Ascending aorta (tissue), 2 donors: ENCODE data around the gene WRNIP1. TPM values are rescaled to one million over a fixed set of nuclear protein-coding genes. Genes with fewer than 3 reads are reported as not detected.

Experiments used
- DNase-seq, 2 donors: peaks; one replicate each; pipeline ENCODE4 v3.0.0-alpha.2; 2019; ENCODE audit warnings: low spot score in 2 of 2
- H3K27ac ChIP-seq, 2 donors: fragments of 200-600 bp; sonication (generic); one replicate each; pipeline ENCODE4 v1.5.1; 2016 to 2017; ENCODE audit warnings: mild to moderate bottlenecking in 1 of 2
- H3K27me3 ChIP-seq: fragments of 200-600 bp; sonication (generic); one replicate; pipeline ENCODE4 v1.5.1; 2017
- H3K36me3 ChIP-seq, 2 donors: fragments of 200-600 bp; sonication (generic); one replicate each; pipeline ENCODE4 v1.5.1; 2016
- H3K4me1 ChIP-seq, 2 donors: fragments of 200-600 bp; sonication (generic); one replicate each; pipeline ENCODE4 v1.5.1; 2016 to 2017; ENCODE audit warnings: mild to moderate bottlenecking in 1 of 2
- H3K4me3 ChIP-seq, 2 donors: fragments of 200-600 bp; sonication (generic); one replicate each; pipeline ENCODE4 v1.5.1; 2016 to 2017; ENCODE audit warnings: mild to moderate bottlenecking in 1 of 2
- H3K9me3 ChIP-seq, 2 donors: fragments of 200-600 bp; sonication (generic); one replicate each; pipeline ENCODE4 v1.5.1; 2016
- intact Hi-C: fragments of 100-400 bp; cut with DNase I; formaldehyde crosslinking; loops from one replicate; pipeline ENCODE4 v1.15.1; 2023
- total RNA-seq: library from RNA; depleted of rRNA; stranded (reverse); fragments of >200 nt; gene quantifications from one replicate; pipeline ENCODE4 v1.1.0, GENCODE V29; 2016
- TF ChIP-seq, protein P1 (sequence below), 3 experiments: fragments of 200-600 bp in 2 of 3; fragments of 450-650 bp in 1 of 3; sonication (generic) in 2 of 3; IDR thresholded peaks; one replicate each; pipeline ENCODE4 v1.5.1; 2016 to 2019; ENCODE audit warnings: antibody characterized with exemption in 3 of 3, mild to moderate bottlenecking in 1 of 3, moderate library complexity in 1 of 3

Gene WRNIP1
- total RNA-seq, 1 donor from 2014 or later = 100 TPM

- Histone ChIP-seq H3K27ac (no peak overlapping the region), H3K36me3 (no peaks in the 10 kb centered on the region), H3K4me3 (no peak overlapping the region), H3K27me3 (no peaks in the 10 kb centered on the region), H3K9me3 (no peaks in the 10 kb centered on the region), H3K4me1 (peaks cover 0 to 8% of the 10 kb centered on the region in 2 donors)
- DNase-seq = no peak
- TF ChIP-seq, protein P1, sequence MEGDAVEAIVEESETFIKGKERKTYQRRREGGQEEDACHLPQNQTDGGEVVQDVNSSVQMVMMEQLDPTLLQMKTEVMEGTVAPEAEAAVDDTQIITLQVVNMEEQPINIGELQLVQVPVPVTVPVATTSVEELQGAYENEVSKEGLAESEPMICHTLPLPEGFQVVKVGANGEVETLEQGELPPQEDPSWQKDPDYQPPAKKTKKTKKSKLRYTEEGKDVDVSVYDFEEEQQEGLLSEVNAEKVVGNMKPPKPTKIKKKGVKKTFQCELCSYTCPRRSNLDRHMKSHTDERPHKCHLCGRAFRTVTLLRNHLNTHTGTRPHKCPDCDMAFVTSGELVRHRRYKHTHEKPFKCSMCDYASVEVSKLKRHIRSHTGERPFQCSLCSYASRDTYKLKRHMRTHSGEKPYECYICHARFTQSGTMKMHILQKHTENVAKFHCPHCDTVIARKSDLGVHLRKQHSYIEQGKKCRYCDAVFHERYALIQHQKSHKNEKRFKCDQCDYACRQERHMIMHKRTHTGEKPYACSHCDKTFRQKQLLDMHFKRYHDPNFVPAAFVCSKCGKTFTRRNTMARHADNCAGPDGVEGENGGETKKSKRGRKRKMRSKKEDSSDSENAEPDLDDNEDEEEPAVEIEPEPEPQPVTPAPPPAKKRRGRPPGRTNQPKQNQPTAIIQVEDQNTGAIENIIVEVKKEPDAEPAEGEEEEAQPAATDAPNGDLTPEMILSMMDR (IDR thresholded peaks at IDR 0.05) = no peak
- intact Hi-C loops = no loop called here
Measured at GRCh38 chr6:2748183-2748582, 17.0 kb upstream of the WRNIP1 start.

DNA sequence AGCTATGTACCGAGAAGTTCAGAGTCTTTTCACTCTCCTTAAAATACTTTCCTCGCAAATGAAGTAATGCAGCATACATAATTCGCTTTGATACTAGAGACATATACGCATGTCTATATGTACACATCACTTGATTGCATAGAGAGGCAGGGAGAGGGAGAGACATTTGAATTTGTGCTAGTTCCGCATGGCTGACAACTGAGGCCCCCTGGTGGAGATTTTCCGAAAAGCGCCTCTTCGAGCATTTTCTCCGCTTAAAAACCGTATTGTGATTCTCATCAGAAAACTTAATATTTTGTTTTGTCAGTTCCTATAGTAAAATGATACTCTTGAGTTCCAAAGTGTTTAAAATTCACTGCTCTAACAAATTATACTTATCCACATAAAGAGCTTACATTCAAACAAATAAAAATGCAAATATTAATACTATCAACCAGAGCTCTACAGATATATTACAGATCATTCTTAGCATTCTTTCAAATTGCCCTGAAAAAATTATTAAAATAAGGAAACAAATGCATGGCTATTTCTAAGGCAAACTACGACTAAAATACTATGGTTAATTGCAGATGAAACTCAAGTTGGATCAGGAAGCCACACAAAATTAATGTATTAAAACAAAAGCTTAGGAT, 15.1 kb upstream of the WRNIP1 start:
- Histone ChIP-seq H3K4me3 (peak overlapping the region; percentile 21 to 47), H3K27ac (no peak overlapping the region), H3K27me3 (no peaks in the 10 kb centered on the region), H3K9me3 (no peaks in the 10 kb centered on the region), H3K36me3 (no peaks in the 10 kb centered on the region), H3K4me1 (peaks cover 0 to 5% of the 10 kb centered on the region in 2 donors)
- peak in 1 of 2 donors; percentile 77 for DNase-seq
- intact Hi-C loops = loop anchor here (1.0 kb wide), 1 partner anchor 1154 kb away; no protein-coding TSS in a partner anchor
- TF ChIP-seq, protein P1 (IDR thresholded peaks at IDR 0.05) = peak; percentile 67 to 83 (median 75)

GRCh38 chr6:2750832-2751231, 14.4 kb upstream of the WRNIP1 start, which contains the start of gene MYLK4:
Gene MYLK4 (minus strand): TSS chr6:2750922. CDS start chr6:2749294, 1,628 bp downstream.
- Histone ChIP-seq H3K36me3 (no peaks in the 10 kb centered on the region), H3K27me3 (no peaks in the 10 kb centered on the region), H3K27ac (no peak within 1 kb of the TSS), H3K9me3 (no peaks in the 10 kb centered on the region), H3K4me3 (peak within 1 kb of the TSS; percentile 21 to 47), H3K4me1 (peaks cover 0 to 5% of the 10 kb centered on the region in 2 donors)
- intact Hi-C loops = loop anchor here (1.0 kb wide), 1 partner anchor 1155 kb away; no protein-coding TSS in a partner anchor
- no peak for DNase-seq
- TF ChIP-seq, protein P1 (IDR thresholded peaks at IDR 0.05) = no peak

- Histone ChIP-seq H3K4me3 (no peak overlapping the region), H3K4me1 (peaks cover 0 to 9% of the 10 kb centered on the region in 2 donors), H3K27me3 (no peaks in the 10 kb centered on the region), H3K36me3 (no peaks in the 10 kb centered on the region), H3K9me3 (no peaks in the 10 kb centered on the region), H3K27ac (no peak overlapping the region)
- no peak for DNase-seq
- intact Hi-C loops = no loop called here
- TF ChIP-seq, protein P1 (IDR thresholded peaks at IDR 0.05) = no peak
Measured at GRCh38 chr6:2751871-2752270, 13.3 kb upstream of the WRNIP1 start.

GRCh38 chr6:2752477-2753109, 12.6 kb upstream of the WRNIP1 start:
- H3K9me3 ChIP-seq = no peaks in the 10 kb centered on the region
- H3K27me3 ChIP-seq = no peaks in the 10 kb centered on the region
- no peak overlapping the region for H3K27ac ChIP-seq
- no peak for DNase-seq
- intact Hi-C loops = no loop called here
- H3K4me1 ChIP-seq = peaks cover 0 to 11% of the 10 kb centered on the region in 2 donors
- H3K36me3 ChIP-seq = no peaks in the 10 kb centered on the region
- no peak overlapping the region for H3K4me3 ChIP-seq
- TF ChIP-seq, protein P1 (IDR thresholded peaks at IDR 0.05) = no peak
